ENCODE measurements around the gene GARRE1.

- TF ChIP-seq CTCF (IDR thresholded peaks at IDR 0.05) (no peak), POLR2A (IDR thresholded peaks at IDR 0.05) (peak; percentile 85)
Observed at GRCh38 chr19:34254046-34254697, at the start of gene GARRE1.

Data from right lobe of liver (tissue), 4 donors.